HG03342 (cell line): ENCODE measurements around the gene SCYGR3.
"Not testable (repeated sequence)": the region's sequence is repeated elsewhere in the genome, so short reads cannot be mapped to it uniquely, and the experiment has no call there.

Experiments used
- ATAC-seq: cut with Tn5 transposase; IDR thresholded peaks from one replicate; pipeline ENCODE4 v1.9.1; 2021; ENCODE audit warnings: mild to moderate bottlenecking, moderate library complexity; ENCODE audit not compliant: unreplicated experiment

SCYGR3 gene

DNA sequence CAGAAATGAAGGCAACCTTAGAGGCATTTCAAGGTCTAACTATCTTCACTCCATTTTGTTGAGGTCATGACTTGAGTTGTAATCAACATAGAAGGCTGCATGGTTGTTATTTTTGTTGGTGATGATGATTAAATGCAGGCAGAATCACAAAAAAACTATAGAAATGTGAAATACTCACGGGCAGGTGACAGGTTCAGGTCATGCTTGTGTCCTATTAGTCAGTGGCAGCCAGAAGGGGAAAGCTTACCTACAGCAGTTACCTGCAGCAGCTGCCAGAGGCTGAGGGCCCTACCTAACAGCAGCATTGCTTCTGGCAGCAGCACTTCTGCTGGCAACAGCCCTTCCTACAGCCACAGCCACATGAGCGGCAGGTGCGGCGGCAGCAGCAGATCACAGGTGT lies 394 bp downstream of the SCYGR3 start:
- ATAC-seq, result no peak

DNA sequence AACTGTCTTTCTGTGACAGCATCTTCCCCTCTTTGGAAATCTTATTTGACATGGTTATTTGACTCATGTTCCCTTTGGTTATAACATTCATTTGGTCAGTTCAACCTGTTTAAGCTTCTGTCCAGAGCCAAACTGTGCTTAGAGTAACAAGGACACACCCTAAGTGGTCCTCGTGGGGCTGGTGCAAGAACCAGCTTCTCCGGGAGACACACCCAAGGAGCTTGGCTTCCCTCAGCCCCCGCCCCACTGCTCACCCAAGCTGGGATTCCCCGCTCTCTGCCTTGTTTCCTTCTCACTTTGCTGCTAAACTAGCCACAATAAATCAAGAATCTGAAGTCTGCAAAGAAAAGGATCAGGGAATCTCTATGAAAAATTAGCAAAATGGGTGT lies 1.4 kb downstream of the SCYGR3 start:
- no peak for ATAC-seq

DNA sequence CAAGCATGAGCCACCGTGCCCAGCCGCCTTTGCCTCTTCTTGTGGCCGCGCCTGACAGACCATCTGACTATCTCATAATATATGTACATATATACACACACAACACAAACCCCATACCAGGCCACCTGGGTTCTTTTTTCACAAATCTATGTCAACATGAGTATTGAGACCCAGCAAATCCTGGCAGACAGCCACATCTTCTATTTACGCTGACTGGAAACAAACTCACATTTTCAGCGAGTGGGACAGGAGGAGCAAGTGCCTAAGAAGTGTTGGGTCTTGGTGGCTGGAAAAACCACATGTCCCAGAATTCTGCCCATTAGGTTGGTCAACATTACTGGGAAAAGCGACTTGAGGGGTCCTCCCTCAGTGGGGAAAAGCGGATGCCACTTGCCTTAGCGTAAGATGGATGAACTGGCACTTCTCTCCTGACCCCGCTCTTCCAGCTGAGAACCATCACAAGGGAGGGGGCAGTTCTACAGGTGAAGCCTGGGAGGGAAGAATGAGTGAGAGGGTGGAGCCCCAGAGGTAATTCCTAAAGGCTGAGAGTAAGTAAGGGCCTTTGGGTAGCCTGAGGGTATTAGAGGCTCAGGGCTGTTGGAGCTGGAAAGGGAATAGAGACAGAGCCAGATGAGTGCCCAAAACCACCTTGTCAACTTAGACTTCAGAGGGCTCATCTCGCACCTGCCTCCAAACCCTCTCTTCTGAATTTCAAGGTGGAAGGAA lies 1.9 kb downstream of the SCYGR3 start:
- ATAC-seq, result no peak

DNA sequence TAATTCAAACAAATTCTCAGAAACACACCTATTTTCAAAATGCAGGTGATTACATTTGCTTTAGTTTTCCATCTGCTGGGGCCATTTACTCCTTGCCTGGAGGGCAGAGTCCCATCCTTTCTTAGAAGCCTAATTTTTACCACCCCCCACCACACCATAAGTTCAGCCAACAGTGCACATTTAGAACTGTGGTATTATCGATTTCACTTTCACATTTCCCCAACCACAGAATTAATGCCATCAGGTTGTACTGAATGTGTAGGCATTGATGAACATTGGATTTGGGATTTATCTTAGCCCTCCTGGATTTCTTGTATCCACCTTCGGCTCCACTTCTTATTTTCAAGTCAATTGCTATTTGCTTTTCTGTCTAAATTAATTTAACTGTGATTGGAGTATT lies 4.5 kb downstream of the SCYGR3 start:
- no peak for ATAC-seq

DNA sequence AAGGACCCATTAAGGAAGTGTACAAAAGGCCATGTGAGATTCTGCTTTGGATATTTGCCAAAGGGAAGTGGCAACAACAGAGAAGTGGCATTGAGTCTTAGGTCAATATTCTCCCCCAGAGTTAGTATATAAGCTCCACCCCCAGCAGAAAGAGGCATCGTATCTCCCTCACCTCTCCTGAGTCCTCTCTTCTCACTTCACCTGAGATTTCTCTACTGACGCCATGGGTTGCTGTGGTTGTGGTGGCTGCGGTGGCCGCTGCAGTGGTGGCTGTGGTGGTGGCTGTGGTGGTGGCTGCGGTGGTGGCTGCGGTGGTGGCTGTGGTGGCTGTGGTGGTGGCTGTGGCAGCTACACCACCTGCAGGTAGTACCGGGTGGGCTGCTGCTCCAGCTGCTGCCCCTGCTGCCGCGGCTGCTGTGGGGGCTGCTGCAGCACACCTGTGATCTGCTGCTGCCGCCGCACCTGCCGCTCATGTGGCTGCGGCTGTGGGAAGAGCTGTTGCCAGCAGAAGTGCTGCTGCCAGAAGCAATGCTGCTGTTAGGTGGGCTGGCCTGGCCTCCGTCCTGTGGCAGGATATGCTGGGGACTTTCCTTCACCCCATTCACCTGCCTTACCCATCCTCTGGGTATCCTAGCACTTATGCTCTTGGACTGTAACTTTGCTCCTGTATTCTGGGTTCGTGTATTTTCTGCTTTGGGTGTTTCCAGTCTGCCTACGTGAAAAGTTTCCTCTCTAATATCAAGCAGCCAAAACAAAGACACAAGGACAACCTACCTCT lies 5.9 kb downstream of the SCYGR3 start:
- ATAC-seq, result no peak

DNA sequence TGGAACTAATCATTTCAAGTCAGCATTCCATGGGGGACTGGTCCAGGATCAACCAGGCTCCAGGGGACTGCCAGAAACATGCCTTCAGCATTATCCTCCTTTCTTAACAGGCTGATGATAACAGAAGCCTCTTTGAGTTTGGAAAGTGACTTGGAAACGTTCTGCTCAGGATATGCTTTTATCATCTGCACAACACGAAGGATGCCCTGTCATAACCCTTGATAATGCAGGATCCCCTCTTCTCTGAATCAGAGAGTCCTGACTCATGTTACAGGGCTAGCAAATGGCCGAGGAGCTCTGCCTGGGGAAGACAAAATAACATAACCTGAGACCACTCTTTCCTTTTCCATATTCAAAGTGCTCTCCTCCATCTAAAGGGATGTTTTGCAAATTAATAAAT lies 6.7 kb downstream of the SCYGR3 start:
- no peak for ATAC-seq

DNA sequence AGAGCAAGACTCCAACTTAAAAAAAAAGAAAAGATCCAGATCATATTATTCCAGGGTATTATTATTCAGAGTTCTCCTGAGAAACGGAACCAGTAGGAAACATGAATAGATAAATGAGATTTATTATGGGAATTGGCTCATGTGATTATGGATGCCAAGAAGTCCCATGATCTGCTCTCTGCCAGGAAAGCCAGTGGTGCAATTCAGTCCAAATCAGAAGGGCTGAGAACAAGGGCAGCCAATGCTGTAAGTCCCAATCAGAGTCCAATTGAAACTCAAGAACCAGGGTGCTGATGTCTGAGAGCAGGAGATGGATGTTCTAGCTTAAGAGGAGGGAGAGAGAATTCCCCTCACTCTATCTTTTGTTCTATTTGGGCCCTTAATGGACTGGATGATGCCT lies 8.2 kb downstream of the SCYGR3 start:
- no peak for ATAC-seq

DNA sequence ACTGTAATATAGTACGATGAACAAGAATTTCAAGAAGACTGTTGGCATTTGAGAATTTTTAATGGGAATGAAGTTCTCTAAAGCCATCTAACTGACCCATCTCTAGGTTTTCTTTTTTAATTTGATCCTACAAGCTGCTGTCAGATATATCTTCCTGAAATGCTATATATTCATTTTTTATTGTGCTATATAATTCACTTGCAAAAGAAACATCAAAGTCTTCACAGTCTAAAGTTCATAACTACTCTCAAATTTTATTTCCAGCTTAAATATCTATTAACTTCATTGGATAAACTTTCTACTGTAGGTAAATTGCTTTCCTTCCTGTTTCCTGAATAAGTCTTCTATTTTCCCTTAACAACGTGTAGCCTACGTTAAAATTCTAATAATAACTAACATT lies 12.3 kb downstream of the SCYGR3 start:
- ATAC-seq, result no peak

DNA sequence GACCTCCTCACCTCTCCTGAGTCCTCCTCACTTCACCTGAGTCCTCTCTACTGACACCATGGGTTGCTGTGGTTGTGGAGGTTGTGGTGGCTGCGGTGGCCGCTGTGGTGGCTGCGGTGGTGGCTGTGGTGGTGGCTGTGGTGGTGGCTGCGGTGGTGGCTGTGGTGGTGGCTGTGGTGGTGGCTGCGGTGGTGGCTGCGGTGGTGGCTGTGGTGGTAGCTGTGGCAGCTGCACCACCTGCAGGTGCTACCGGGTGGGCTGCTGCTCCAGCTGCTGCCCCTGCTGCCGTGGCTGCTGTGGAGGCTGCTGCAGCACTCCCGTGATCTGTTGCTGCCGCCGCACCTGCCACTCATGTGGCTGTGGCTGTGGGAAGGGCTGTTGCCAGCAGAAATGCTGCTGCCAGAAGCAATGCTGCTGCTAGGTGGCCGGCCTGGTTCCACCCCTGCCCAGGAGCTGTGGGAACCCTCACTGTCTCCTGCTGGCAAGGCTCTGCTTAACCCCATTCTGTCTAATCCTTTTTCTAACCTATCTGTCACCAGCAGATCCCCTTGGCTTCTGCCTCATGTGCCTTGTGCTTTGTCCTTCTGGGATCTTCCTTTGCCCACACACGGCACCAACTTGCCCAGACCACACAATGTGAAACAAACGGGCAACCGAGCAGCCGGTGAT lies 15.7 kb downstream of the SCYGR3 start, which contains the start of gene SCYGR2:
Gene SCYGR2 (plus strand): TSS at position 59 of the 669 bp plus-strand sequence. CDS start 0 bp downstream, at position 59.
- ATAC-seq, result not testable (repeated sequence)

DNA sequence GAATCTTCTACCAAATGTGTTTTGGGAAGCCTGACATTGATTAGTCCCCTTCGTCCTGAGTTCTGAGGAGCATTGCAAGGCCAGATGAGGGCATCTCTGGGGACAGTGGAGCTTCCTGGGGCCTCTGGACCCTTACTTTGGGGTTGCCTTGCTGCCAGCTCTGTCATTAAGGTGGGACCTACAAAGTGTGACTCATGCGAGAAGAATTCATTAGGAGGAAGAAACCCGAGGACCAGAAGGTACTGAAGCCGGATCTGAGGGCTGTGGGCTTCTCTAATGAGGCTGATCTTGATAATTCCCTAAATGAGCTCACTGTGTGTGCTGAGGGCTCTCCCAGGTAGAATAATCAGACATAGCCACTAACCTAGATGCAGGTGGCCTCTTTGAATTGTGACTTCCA lies 16.6 kb downstream of the SCYGR3 start:
- no peak for ATAC-seq

DNA sequence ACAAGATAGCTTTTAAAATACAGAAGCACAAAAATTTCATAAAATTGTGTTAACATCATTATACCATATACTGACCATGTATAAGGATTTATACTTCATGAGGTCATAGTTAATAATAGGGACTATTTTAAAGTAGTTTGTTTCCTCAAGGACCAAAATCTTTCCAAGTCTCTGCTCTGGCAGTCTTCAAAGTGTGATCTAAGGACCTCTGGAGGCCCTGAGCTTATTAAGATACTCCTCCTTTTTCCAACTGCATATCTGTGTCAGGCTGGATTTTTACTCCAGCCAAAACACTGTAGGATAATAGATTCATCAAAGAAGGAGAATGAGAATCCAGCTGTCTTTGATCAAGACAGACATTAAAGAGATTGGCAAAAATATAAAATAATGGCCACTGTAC lies 17.6 kb downstream of the SCYGR3 start:
- no peak for ATAC-seq

DNA sequence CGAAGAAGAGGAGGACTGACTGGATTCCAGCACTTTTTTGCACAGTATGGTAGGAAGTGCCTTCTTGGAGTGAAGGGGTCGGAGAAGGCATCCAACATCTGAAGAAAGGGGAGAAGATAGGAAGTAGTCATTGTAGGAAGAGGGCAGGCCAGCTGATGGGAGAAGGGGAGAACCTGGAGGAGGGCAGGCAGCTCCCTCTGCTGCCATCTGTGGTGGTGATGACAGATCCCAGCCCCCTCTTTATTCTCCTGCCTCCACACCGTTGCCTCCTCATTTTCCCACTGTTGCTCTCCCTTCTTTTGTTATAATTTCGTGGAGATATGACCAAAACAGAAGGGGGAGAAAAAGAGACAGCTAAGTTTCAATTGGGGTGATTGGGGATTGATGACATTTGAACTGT lies 18.8 kb downstream of the SCYGR3 start:
- no peak for ATAC-seq

DNA sequence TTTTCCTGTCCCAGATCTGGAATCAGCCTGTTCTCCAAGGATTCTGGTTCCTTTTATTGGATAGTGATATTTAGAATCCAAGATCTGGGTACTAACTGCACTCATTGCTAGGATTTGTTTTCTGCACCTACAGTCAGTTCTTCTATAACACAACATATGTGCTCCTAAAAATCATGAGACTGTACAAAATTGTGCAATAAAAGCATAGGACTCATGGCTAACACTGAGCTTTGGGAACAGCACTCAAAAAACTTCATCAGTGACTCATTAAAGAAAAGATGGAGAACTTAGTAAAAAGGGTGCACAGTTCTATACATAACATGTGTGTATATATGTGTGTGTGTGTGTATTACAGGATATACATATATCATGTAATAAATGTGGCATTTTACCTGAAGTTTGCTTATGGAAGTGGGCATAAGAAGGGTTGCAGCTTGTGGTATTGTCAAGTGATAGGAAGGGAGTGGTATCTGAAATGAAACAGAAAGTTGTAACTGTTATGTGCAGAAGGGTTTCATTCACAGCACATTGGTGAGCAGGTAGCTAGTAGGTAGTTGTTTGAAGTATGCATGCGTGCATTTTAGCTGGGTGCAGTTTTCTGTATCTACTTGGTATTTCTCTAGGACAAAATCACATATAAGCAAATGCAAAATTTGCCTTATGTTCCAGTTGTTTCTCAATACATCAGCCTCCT lies 21.8 kb downstream of the SCYGR3 start:
- ATAC-seq, result peak; percentile 73

DNA sequence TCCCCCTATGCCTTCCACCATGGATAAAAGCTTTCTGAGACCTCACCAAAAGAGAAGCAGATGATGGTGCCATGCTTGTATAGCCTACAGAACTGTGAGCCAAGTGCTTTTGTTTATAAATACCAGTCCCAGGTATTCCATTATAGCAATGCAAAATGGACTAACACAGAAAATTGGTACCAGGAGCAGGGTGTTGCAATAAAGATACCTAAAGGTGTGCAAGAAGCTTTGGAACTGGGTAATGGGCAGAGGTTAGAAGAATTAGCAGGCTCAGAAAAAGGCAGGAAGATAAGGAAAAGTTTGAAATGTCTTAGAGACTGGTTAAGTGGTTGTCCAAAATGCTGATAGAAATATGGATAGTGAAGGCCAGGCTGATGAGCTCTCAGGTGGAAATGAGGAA lies 32.3 kb downstream of the SCYGR3 start:
- no peak for ATAC-seq

DNA sequence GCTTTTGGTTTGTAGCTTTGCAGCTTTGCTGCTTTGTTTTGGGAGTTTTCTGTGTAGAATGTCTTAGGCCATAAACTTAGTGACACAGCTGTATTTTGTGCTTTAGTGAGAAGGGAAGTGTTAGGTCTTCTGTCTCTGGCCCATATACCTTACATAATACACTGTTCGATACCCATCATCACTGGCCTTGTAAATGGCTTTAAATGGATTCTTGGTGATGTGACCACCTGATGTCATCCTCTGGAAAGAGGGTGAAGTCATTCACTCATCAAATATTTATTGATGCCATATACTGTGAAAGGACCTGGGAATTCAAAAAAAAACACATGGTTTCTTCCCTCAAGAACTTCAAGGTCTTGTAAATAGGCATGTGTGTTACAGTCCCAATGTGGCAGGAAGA lies 34.8 kb downstream of the SCYGR3 start:
- ATAC-seq, result no peak

DNA sequence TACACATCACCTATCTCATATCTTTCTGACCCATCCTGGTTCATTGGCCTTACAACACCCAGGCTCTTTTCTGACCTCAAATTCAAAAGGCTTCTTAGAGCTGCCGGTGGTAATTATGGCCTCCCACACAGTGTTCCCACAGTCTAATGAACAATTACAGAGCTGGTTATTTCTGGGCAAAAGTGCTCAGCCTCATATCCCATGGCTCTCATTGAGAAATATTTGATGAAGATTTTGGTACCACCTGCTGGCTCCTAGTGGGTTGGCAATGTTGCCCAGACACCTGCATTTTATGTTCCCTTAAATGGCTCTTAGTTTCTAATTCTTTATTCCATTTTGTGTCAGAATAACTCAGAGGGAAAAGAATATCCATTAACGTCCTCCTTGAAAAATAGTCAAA lies 36.0 kb downstream of the SCYGR3 start:
- ATAC-seq, result no peak

DNA sequence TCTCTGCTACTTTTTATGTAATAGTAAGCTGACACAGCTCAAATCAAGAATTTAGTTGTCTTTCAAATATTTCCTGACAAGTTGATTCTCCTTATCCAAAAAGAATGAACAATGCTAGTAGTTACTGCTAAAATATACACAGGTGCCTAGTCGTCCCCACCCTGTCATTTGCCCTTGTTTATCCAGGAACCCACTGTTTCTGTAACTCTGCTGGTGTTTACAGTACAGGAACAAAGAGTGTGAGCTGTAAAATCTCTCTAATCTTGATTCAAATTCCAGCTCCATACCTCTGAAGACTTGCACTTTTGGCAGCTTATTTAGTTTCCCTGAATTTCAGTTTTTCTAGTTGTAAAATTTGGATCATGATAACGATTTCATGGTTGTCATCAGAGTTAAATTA lies 37.1 kb downstream of the SCYGR3 start:
- no peak for ATAC-seq

DNA sequence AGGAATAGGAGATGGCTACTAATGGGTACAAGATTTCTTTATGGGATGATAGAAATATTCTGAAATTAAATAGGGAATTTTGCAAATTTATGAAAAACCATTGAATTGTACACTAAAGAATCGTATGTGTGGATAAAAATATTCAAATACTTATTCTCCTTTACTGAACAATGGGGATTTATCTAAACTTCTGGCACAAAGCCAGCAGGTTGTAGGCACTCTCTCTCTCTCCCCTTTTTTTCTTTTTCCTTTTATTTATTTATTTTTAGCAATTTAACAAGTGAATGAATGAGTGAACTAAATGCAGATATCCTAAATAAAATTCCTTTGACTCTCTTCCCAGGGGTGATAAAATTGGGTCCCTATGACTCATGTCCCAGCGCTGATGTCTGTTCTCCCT lies 37.8 kb downstream of the SCYGR3 start:
- ATAC-seq, result no peak

DNA sequence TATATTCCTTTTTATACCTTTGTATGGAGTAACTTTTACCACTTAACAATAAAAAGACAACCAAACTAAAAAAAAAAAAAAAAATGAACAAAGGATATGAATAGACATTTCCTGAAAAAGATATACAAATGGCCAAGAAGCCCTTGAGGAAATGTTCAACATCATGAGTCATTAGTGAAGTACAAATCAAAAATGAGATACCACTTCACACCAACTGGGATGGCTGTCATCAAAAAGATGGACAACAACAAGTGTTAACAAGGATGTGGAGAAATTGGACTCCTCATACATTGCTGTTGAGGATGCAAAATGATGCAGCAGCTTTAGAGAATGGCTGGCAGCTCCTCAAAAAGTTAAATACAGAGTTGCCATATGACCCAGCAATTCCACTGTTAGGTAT lies 38.5 kb downstream of the SCYGR3 start:
- ATAC-seq, result no peak

DNA sequence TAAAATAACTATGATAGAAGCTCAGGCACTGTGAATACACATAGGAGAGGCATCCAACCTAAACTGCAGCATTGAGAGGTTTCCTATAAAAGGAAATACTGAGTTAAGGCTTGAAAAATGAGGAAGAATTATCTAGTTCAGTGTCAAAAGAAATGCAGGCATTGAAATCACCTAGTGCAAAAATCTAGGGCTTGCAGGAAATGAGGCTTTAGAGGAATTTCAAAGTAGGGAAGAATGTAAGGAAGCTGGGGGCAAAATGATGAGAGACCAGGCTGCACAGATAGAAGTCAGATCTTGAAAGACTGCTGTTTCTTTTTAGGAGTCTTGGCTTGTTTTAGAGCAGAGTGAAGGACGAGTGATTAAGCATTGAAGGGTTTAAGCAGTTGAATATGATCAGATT lies 44.0 kb downstream of the SCYGR3 start:
- ATAC-seq, result no peak

DNA sequence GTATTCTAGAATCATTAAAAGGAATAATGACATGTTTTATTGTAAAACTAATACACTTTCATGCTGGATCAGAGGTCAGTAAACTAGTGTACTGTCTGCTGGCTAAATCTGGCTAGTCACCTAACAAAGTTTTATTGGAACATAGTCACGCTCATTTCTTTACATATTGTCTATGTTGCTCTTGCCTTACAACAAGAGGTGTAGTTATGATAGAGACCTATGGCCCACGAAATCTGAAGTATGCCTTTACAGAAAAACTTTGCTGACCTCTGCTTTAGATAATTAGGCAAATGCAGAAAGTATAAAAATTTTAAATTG lies 45.8 kb downstream of the SCYGR3 start:
- no peak for ATAC-seq

DNA sequence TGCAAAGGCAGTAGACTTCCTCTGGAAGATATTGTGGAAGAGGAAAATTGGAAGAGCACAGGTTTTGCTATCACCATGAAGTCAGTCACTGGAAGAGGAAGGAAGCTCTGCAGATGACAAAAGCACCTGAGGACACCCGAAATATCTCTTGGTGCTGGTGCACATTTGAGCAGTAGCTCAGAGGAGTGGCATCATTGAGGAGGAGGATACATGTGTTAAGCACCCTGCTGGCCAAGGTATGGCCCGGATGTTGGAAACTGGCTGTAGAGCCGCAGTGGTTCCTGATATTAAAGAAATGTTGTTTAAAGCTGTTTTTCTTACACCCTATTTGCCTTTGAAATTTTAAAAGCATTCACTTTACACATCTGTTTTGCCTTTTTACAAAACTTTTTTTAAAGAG lies 48.6 kb downstream of the SCYGR3 start:
- ATAC-seq, result no peak
